HepG2 (cell line): ENCODE data around the gene OSBPL5. TPM values are rescaled to one million over a fixed set of nuclear protein-coding genes. Genes with fewer than 3 reads are reported as not detected.

Experiments used
- ATAC-seq: fragments of 200-7000 bp; cut with Tn5 transposase; 3 replicates; pipeline ENCODE4 v1.9.1; 2020; ENCODE audit warnings: mild to moderate bottlenecking, moderate library complexity
- BruUV-seq: library from RNA; stranded (reverse); fragments of 400-500 nt; replicated peaks from 2 replicates; lab custom pipeline; 2021; lab: Mats Ljungman, UMichigan
- CTCF ChIA-PET: fragments of 300-600 bp; formaldehyde crosslinking; extraction: SDS; loops from one replicate; lab custom pipeline; 2021; ENCODE audit warnings: low total read pairs, inconsistent platforms, low intra/inter-chr PET ratio; lab: Yijun Ruan, JAX
- POLR2A ChIA-PET: fragments of 350-600 bp; sonication (Branson Sonifier 250); formaldehyde crosslinking; loops from one replicate; lab custom pipeline; 2020; ENCODE audit warnings: antibody characterized with exemption, inconsistent platforms; lab: Yijun Ruan, JAX
- DNase-seq: peaks from one replicate; pipeline ENCODE4 v3.0.0-alpha.2; 2015; ENCODE audit warnings: low spot score
- FAIRE-seq: peaks from 3 replicates; lab custom pipeline; 2011; peaks lifted over from hg19 to GRCh38; lab: Jason Lieb, UNC
- H2AFZ ChIP-seq: one replicate; pipeline ENCODE4 v1.6.1; 2011; ENCODE audit warnings: low read length, inconsistent platforms
- H3K27ac ChIP-seq: fragments of 300-600 bp; 3 replicates; pipeline ENCODE4 v1.8.0; 2011; ENCODE audit warnings: mixed run types, mild to moderate bottlenecking, mixed read lengths, low read length, inconsistent platforms; ENCODE audit not compliant: insufficient read depth; ENCODE audit errors: extremely low read length
- H3K27me3 ChIP-seq, 2 experiments: fragments of 200-600 bp in 1 of 2; 2 replicates in 1 of 2; 3 replicates in 1 of 2; pipeline versions ENCODE4 v1.6.0 to v1.8.0; 2011; ENCODE audit warnings: low read length in 2 of 2, mild to moderate bottlenecking in 2 of 2, moderate library complexity in 2 of 2, inconsistent platforms in 1 of 2; ENCODE audit not compliant: insufficient read depth in 2 of 2, control insufficient read depth in 1 of 2
- H3K36me3 ChIP-seq, 2 experiments: fragments of 200-600 bp in 1 of 2; replicated peaks in 1 of 2; 2 replicates in 1 of 2; 3 replicates in 1 of 2; pipeline versions ENCODE4 v1.5.1 to v1.8.0; 2011; ENCODE audit warnings: low read length in 2 of 2, inconsistent platforms in 1 of 2; ENCODE audit not compliant: insufficient read depth in 2 of 2, control insufficient read depth in 1 of 2
- H3K4me1 ChIP-seq: 2 replicates; pipeline ENCODE4 v1.5.1; 2012; ENCODE audit warnings: low read length, inconsistent platforms; ENCODE audit not compliant: insufficient read depth
- H3K4me2 ChIP-seq: 2 replicates; pipeline ENCODE4 v1.6.0; 2011; ENCODE audit warnings: low read depth, low read length, inconsistent platforms
- H3K4me3 ChIP-seq, 3 experiments: fragments of 200-600 bp in 1 of 3; sonication (generic), shearing (Covaris generic) in 1 of 3; replicated peaks in 1 of 3; 2 replicates each; pipeline ENCODE4 v1.5.1; 2011 to 2016; ENCODE audit warnings: low read length in 3 of 3, inconsistent platforms in 2 of 3, low read depth in 2 of 3, mild to moderate bottlenecking in 2 of 3, control low read depth in 1 of 3, mixed read lengths in 1 of 3; ENCODE audit not compliant: insufficient read depth in 1 of 3
- H3K79me2 ChIP-seq: one replicate; pipeline ENCODE4 v1.6.1; 2011; ENCODE audit warnings: low read length, inconsistent platforms; ENCODE audit not compliant: insufficient read depth
- H3K9ac ChIP-seq: 2 replicates; pipeline ENCODE4 v1.6.0; 2011; ENCODE audit warnings: mild to moderate bottlenecking, low read depth, low read length, inconsistent platforms; ENCODE audit not compliant: insufficient read depth
- H3K9me3 ChIP-seq: 2 replicates; pipeline ENCODE4 v1.5.1; 2012; ENCODE audit warnings: mild to moderate bottlenecking, low read length
- H4K20me1 ChIP-seq: 2 replicates; pipeline ENCODE4 v1.6.0; 2011; ENCODE audit warnings: inconsistent platforms, mild to moderate bottlenecking, low read length, moderate library complexity; ENCODE audit not compliant: insufficient read depth
- ATF7 ChIP-seq, 2 experiments: fragments of 450-650 bp in 1 of 2; sonication (generic) in 1 of 2; formaldehyde crosslinking in 1 of 2; IDR thresholded peaks; 2 replicates each; pipeline versions ENCODE4 v1.4.0 to v1.6.1; 2016 to 2020; ENCODE audit warnings: antibody characterized with exemption in 1 of 2, mild to moderate bottlenecking in 1 of 2, missing genetic modification reagents in 1 of 2
- GRHL1 ChIP-seq: sonication (generic); formaldehyde crosslinking; conservative IDR thresholded peaks from 2 replicates; pipeline ENCODE4 v1.8.0; 2022; ENCODE audit warnings: missing genetic modification reagents
- GTF2F1 ChIP-seq: fragments of 150-350 bp; IDR thresholded peaks from 2 replicates; pipeline ENCODE4 v1.6.1; 2014; ENCODE audit warnings: low read length
- KAT2B ChIP-seq: fragments of 150-350 bp; IDR thresholded peaks from 2 replicates; pipeline ENCODE4 v1.6.1; 2014; ENCODE audit warnings: low read depth, low read length, borderline replicate concordance
- MYC ChIP-seq: sonication (generic); formaldehyde crosslinking; IDR thresholded peaks from 2 replicates; pipeline ENCODE4 v1.9.0; 2021; ENCODE audit warnings: missing genetic modification reagents, borderline replicate concordance
- SMC3 ChIP-seq: IDR thresholded peaks from 2 replicates; pipeline ENCODE4 v1.6.1; 2011; ENCODE audit warnings: low read length, improper control_type of control experiment
- THYN1 ChIP-seq: sonication (generic); formaldehyde crosslinking; IDR thresholded peaks from 2 replicates; pipeline ENCODE4 v1.8.1; 2023; ENCODE audit warnings: low read depth, mild to moderate bottlenecking, moderate library complexity, missing genetic modification reagents, borderline replicate concordance
- TSC22D2 ChIP-seq: sonication (generic); formaldehyde crosslinking; IDR thresholded peaks from 2 replicates; pipeline ENCODE4 v1.5.1; 2020; ENCODE audit warnings: missing genetic modification reagents, mild to moderate bottlenecking, borderline replicate concordance
- WGBS: methylation state at CpG from one replicate; pipeline ENCODE4 v1.1.6; 2017; ENCODE audit warnings: low lambda C conversion rate; 5-methylcytosine and 5-hydroxymethylcytosine counted together
- in situ Hi-C: cut with HindIII; loops from 2 replicates; pipeline ENCODE4 v1.10.0; 2017; ENCODE audit warnings: low pct_unique_long_range_greater_than_20kb; ENCODE audit not compliant: extremely low pct_ligation_motif_present
- intact Hi-C: fragments of 100-400 bp; cut with micrococcal nuclease; formaldehyde crosslinking; loops from one replicate; pipeline ENCODE4 v1.10.0; 2022; ENCODE audit not compliant: unreplicated experiment
- polyA plus RNA-seq, 8 experiments: library from polyadenylated mRNA; depleted of rRNA in 3 of 8; stranded (reverse) in 7 of 8; unstranded in 1 of 8; fragments of >200 nt; fragmentation: Illumina TruSeq in 4 of 8; extraction: Trizol in 4 of 8; gene quantifications; 2 replicates each; pipeline versions ENCODE4 v1.2.1 to v1.2.3, GENCODE V29; 2011 to 2016; ENCODE audit warnings: low read depth in 4 of 8, missing spikeins in 1 of 8, mixed read lengths in 1 of 8; ENCODE audit not compliant: insufficient read depth in 1 of 8
- total RNA-seq, 5 experiments: library from RNA; depleted of rRNA; stranded (reverse); fragments of >200 nt; fragmentation: Illumina TruSeq; extraction: Trizol; gene quantifications; 2 replicates each; pipeline ENCODE4 v1.2.3, GENCODE V29; 2016; ENCODE audit warnings: low read depth in 1 of 5
- TF ChIP-seq, protein P1 (sequence below): sonication (generic); formaldehyde crosslinking; IDR thresholded peaks from 2 replicates; pipeline ENCODE4 v1.5.0; 2020; ENCODE audit warnings: mild to moderate bottlenecking, low read depth, missing genetic modification reagents, borderline replicate concordance
- TF ChIP-seq, protein P2 (sequence below): sonication (generic); formaldehyde crosslinking; IDR thresholded peaks from 2 replicates; pipeline ENCODE4 v1.8.0; 2022; ENCODE audit warnings: mild to moderate bottlenecking, missing genetic modification reagents
- TF ChIP-seq, protein P3 (sequence below): sonication (generic); formaldehyde crosslinking; IDR thresholded peaks from 2 replicates; pipeline ENCODE4 v1.4.0; 2020; ENCODE audit warnings: missing genetic modification reagents, borderline replicate concordance

The OSBPL5 gene
- total and polyA plus RNA-seq, 2 of the 13 experiments (the other 11 are each of a cell fraction or from before 2014, with no cell fraction given) = not detected

DNA sequence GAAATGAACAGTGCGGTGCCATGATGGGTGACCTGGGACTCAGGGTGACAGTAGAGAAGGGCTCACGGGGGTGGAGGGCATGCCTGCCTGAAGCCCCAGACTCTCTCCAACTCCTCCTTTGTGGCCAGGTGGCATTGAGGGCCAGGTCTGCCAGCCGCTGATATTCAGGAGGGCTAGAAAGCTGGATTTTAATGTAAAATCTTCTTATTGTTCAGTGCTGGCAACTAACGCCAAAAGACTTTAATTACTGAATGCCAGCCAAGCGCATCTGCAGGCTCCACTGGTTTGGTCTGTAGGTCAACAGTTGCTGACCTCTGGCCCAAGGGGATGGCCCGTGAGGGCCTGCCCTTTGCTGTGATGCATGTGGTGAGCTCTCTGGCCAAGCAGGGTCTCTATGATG lies 43.2 kb upstream of the OSBPL5 start:
- Histone ChIP-seq H3K4me1 (no peaks in the 10 kb centered on the region), H3K27me3 (peaks cover 7 to 26% of the 10 kb centered on the region in 2 experiments; a peak in 4 of 5 replicates), H3K4me2 (no peak overlapping the region), H3K4me3 (no peak overlapping the region), H3K9me3 (no peaks in the 10 kb centered on the region), H2AFZ (no peak overlapping the region), H3K79me2 (no peaks in the 10 kb centered on the region), H3K27ac (no peak overlapping the region), H3K9ac (no peak overlapping the region), H4K20me1 (no peaks in the 10 kb centered on the region), H3K36me3 (no peaks in the 10 kb centered on the region)
- BruUV-seq = no TSS peak
- intact Hi-C loops (no loop called here), in situ Hi-C loops (no loop called here)
- ChIA-PET POLR2A (no interaction called here), CTCF (no interaction called here)
- no peak for FAIRE-seq
- DNase-seq = no peak
- WGBS = 13% methylated on average over 6 of the region's 6 CpGs
- ATAC-seq = no peak
- TF ChIP-seq, protein P1, sequence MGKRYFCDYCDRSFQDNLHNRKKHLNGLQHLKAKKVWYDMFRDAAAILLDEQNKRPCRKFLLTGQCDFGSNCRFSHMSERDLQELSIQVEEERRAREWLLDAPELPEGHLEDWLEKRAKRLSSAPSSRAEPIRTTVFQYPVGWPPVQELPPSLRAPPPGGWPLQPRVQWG (CRISPR knock-in tag) = no peak
- TF ChIP-seq MYC (CRISPR knock-in tag) = no peak
- TF ChIP-seq THYN1 = no peak
- TF ChIP-seq TSC22D2 (CRISPR knock-in tag) = no peak
- TF ChIP-seq, protein P2, sequence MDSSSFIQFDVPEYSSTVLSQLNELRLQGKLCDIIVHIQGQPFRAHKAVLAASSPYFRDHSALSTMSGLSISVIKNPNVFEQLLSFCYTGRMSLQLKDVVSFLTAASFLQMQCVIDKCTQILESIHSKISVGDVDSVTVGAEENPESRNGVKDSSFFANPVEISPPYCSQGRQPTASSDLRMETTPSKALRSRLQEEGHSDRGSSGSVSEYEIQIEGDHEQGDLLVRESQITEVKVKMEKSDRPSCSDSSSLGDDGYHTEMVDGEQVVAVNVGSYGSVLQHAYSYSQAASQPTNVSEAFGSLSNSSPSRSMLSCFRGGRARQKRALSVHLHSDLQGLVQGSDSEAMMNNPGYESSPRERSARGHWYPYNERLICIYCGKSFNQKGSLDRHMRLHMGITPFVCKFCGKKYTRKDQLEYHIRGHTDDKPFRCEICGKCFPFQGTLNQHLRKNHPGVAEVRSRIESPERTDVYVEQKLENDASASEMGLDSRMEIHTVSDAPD (CRISPR knock-in tag) = no peak
- TF ChIP-seq GRHL1 = no peak
- no peak for TF ChIP-seq KAT2B
- TF ChIP-seq, protein P3, sequence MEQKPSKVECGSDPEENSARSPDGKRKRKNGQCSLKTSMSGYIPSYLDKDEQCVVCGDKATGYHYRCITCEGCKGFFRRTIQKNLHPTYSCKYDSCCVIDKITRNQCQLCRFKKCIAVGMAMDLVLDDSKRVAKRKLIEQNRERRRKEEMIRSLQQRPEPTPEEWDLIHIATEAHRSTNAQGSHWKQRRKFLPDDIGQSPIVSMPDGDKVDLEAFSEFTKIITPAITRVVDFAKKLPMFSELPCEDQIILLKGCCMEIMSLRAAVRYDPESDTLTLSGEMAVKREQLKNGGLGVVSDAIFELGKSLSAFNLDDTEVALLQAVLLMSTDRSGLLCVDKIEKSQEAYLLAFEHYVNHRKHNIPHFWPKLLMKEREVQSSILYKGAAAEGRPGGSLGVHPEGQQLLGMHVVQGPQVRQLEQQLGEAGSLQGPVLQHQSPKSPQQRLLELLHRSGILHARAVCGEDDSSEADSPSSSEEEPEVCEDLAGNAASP (CRISPR knock-in tag) = no peak
- TF ChIP-seq SMC3 = no peak
- TF ChIP-seq GTF2F1 = no peak
- TF ChIP-seq ATF7 (IDR thresholded peaks at IDR 0.05) = no peak
- TF ChIP-seq ATF7 (CRISPR knock-in tag; IDR thresholded peaks at IDR 0.05) = no peak
